Gastroesophageal sphincter (tissue), 4 donors: ENCODE results near the gene LRP1-AS. TPM values are rescaled to one million over a fixed set of nuclear protein-coding genes. Genes with fewer than 3 reads are reported as not detected.

ENCODE experiments used
- ATAC-seq: fragments of 150-250 bp; one replicate; pipeline ENCODE4 v1.9.1; 2016; ENCODE audit warnings: mild to moderate bottlenecking, moderate library complexity
- H3K27ac ChIP-seq, 4 donors: fragments of 200-600 bp; sonication (generic) in 3 of 4; 1 replicate in 3 of 4; 2 replicates in 1 of 4; pipeline ENCODE4 v1.5.1; 2016 to 2019
- H3K27me3 ChIP-seq: fragments of 200-600 bp; sonication (generic); one replicate; pipeline ENCODE4 v1.5.1; 2019
- H3K36me3 ChIP-seq, 2 donors: fragments of 200-600 bp; sonication (generic); one replicate each; pipeline ENCODE4 v1.5.1; 2019; ENCODE audit warnings: control low read depth in 1 of 2
- H3K4me1 ChIP-seq, 3 donors: fragments of 200-600 bp; sonication (generic); 1 replicate in 2 of 3; 2 replicates in 1 of 3; pipeline ENCODE4 v1.5.1; 2016 to 2019; ENCODE audit warnings: control low read depth in 2 of 3
- H3K4me3 ChIP-seq, 2 donors: fragments of 200-600 bp; sonication (generic); one replicate each; pipeline ENCODE4 v1.5.1; 2019; ENCODE audit warnings: mild to moderate bottlenecking in 1 of 2, moderate library complexity in 1 of 2
- H3K9me3 ChIP-seq, 3 donors: fragments of 200-600 bp; sonication (generic); one replicate each; pipeline ENCODE4 v1.5.1; 2017 to 2019; ENCODE audit warnings: control low read depth in 2 of 3
- CTCF ChIP-seq, 4 experiments: fragments of 200-600 bp in 2 of 4; fragments of 450-650 bp in 2 of 4; sonication (generic) in 1 of 4; IDR thresholded peaks; one replicate each; pipeline ENCODE4 v1.5.1; 2017 to 2019; ENCODE audit warnings: antibody characterized with exemption in 4 of 4, mild to moderate bottlenecking in 2 of 4, moderate library complexity in 2 of 4
- EP300 ChIP-seq: sonication (generic); formaldehyde crosslinking; IDR thresholded peaks from one replicate; pipeline ENCODE4 v1.6.1; 2017; ENCODE audit warnings: antibody characterized with exemption, mild to moderate bottlenecking
- POLR2A ChIP-seq, 2 donors: fragments of 450-650 bp; IDR thresholded peaks; one replicate each; pipeline ENCODE4 v1.6.1; 2017; ENCODE audit warnings: antibody characterized with exemption in 2 of 2, mild to moderate bottlenecking in 2 of 2, moderate library complexity in 1 of 2
- POLR2AphosphoS5 ChIP-seq: sonication (generic); formaldehyde crosslinking; IDR thresholded peaks from one replicate; pipeline ENCODE4 v1.6.1; 2017; ENCODE audit warnings: antibody characterized with exemption
- WGBS, 2 donors: methylation state at CpG; one replicate each; pipeline ENCODE4 v1.1.5; 2018; ENCODE audit warnings: low coverage in 1 of 2; 5-methylcytosine and 5-hydroxymethylcytosine counted together
- total RNA-seq, 4 donors: library from RNA; depleted of rRNA; stranded (reverse); fragments of >200 nt; gene quantifications; one replicate each; pipeline ENCODE4 v1.1.0, GENCODE V29; 2016

The LRP1-AS gene
- total RNA-seq, 4 donors from 2014 or later = not detected

- Histone ChIP-seq H3K36me3 (peaks cover 0 to 99% of the 10 kb centered on the region in 2 donors), H3K4me3 (no peak overlapping the region)
- ATAC-seq = no peak
Measured at GRCh38 chr12:57190037-57190436, 42.6 kb upstream of the LRP1-AS start.

GRCh38 chr12:57188090-57188425 is 40.6 kb upstream of the LRP1-AS start:
- Histone ChIP-seq H3K9me3 (no peaks in the 10 kb centered on the region), H3K27ac (no peak overlapping the region), H3K4me1 (peaks cover 0 to 9% (median 0%) of the 10 kb centered on the region in 3 donors), H3K4me3 (no peak overlapping the region), H3K27me3 (no peaks in the 10 kb centered on the region), H3K36me3 (peaks cover 0 to 98% of the 10 kb centered on the region in 2 donors)
- TF ChIP-seq POLR2AphosphoS5 (no peak), EP300 (no peak), CTCF (IDR thresholded peaks at IDR 0.05) (no peak), POLR2A (IDR thresholded peaks at IDR 0.05) (no peak)
- no peak for ATAC-seq
- 60 to 62% methylated on average over 2 to 6 of the region's 8 CpGs for WGBS, 2 donors

More at GRCh38 chr12:57190037-57190436, 42.6 kb upstream of the LRP1-AS start:
- TF ChIP-seq POLR2AphosphoS5 (no peak), POLR2A (IDR thresholded peaks at IDR 0.05) (no peak), EP300 (no peak)
- WGBS, 2 donors = 40% methylated on average over 2 of the region's 6 CpGs; no CpG with 5 or more reads in 1 of the 2 donors
- no peak overlapping the region for H3K27ac ChIP-seq
- no peaks in the 10 kb centered on the region for H3K9me3 ChIP-seq
- H3K4me1 ChIP-seq = peaks cover 0 to 9% (median 0%) of the 10 kb centered on the region in 3 donors
- no peaks in the 10 kb centered on the region for H3K27me3 ChIP-seq

DNA sequence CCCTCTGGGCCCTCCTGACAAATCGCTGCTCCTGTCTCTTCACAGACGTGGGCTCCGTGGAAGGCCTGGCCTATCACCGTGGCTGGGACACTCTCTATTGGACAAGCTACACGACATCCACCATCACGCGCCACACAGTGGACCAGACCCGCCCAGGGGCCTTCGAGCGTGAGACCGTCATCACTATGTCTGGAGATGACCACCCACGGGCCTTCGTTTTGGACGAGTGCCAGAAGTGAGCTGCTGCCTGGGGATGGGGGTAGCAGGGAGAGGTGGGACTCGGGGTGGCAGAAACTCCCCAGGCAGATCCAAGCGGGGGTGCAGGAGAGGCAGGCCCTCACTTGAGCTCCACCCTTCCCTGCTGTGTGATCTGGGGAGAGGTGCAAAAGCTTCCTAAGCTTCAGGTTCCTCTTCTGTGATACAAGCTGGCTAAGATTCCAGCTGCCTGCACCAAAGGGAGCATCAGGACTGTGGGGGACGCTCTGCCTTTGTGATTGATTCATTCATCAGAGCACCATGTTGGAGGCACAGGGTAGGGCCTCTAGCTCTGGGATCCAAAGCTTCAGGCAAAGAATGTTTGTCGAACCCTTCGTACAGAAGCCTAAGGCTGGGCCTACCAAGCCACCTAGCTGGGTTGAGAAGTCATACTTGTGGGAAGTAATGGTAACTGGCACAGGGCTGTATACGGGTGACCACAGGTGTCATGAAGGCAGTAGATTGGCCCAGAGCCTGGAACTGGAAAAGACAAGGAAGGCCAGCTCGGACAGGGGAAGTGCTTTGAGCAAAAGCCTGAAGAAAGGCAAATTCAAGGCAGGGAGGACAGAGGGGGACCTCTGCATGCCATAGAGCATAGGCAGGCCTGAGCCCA is 40.0 kb upstream of the LRP1-AS start:
- Histone ChIP-seq H3K27me3 (no peaks in the 10 kb centered on the region), H3K4me3 (no peak overlapping the region), H3K9me3 (no peaks in the 10 kb centered on the region), H3K4me1 (peaks cover 0 to 9% (median 0%) of the 10 kb centered on the region in 3 donors), H3K36me3 (peaks cover 0 to 92% of the 10 kb centered on the region in 2 donors), H3K27ac (no peak overlapping the region)
- WGBS, 2 donors = 16% methylated on average over 4 of the region's 21 CpGs; no CpG with 5 or more reads in 1 of the 2 donors
- TF ChIP-seq POLR2AphosphoS5 (no peak), EP300 (no peak), POLR2A (IDR thresholded peaks at IDR 0.05) (no peak), CTCF (IDR thresholded peaks at IDR 0.05) (no peak)
- no peak for ATAC-seq

GRCh38 chr12:57185906-57186508 is 38.6 kb upstream of the LRP1-AS start:
- H3K27ac ChIP-seq = no peak overlapping the region
- TF ChIP-seq POLR2A (IDR thresholded peaks at IDR 0.05) = no peak
- no peak for TF ChIP-seq EP300
- no peaks in the 10 kb centered on the region for H3K9me3 ChIP-seq
- H3K27me3 ChIP-seq = no peaks in the 10 kb centered on the region
- peaks cover 0 to 89% of the 10 kb centered on the region in 2 donors for H3K36me3 ChIP-seq
- H3K4me1 ChIP-seq = peaks cover 0 to 9% (median 0%) of the 10 kb centered on the region in 3 donors
- H3K4me3 ChIP-seq = no peak overlapping the region
- ATAC-seq = no peak
- WGBS, 2 donors = 75% methylated on average over 1 to 2 of the region's 12 CpGs

DNA sequence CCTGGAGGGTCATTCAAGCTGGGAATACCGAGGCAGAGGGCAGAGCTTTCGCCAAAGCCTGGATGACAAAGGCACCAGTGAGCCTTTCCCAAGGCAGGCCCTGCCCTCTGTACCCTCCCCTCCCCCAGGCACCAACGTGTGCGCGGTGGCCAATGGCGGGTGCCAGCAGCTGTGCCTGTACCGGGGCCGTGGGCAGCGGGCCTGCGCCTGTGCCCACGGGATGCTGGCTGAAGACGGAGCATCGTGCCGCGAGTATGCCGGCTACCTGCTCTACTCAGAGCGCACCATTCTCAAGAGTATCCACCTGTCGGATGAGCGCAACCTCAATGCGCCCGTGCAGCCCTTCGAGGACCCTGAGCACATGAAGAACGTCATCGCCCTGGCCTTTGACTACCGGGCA is 38.0 kb upstream of the LRP1-AS start:
- no peaks in the 10 kb centered on the region for H3K27me3 ChIP-seq
- no peak overlapping the region for H3K27ac ChIP-seq
- peaks cover 0 to 89% of the 10 kb centered on the region in 2 donors for H3K36me3 ChIP-seq
- H3K9me3 ChIP-seq = no peaks in the 10 kb centered on the region
- WGBS, 2 donors = 71% methylated on average over 1 of the region's 25 CpGs; no CpG with 5 or more reads in 1 of the 2 donors
- H3K4me3 ChIP-seq = no peak overlapping the region
- peaks cover 0 to 7% (median 0%) of the 10 kb centered on the region in 3 donors for H3K4me1 ChIP-seq
- TF ChIP-seq EP300 (no peak), POLR2A (IDR thresholded peaks at IDR 0.05) (no peak), CTCF (IDR thresholded peaks at IDR 0.05) (no peak), POLR2AphosphoS5 (no peak)
- no peak for ATAC-seq
